ENCODE measurements around the gene KBTBD3. TPM values are rescaled to one million over a fixed set of nuclear protein-coding genes. Genes with fewer than 3 reads are reported as not detected.

The KBTBD3 gene
- total and polyA plus RNA-seq, 2 of the 4 experiments (the other 2 are of a cell fraction): 1.6 to 1.7 TPM

GRCh38 chr11:106014035-106014434 lies 63.1 kb downstream of the KBTBD3 start:
- Histone ChIP-seq H3K27ac (ENCODE audit: insufficient read depth, low read length) (no peak overlapping the region), H3K9me1 (ENCODE audit: insufficient read depth, low read length) (peaks cover 7% of the 10 kb centered on the region; the same call in 1 of the 2 replicates), H2BK20ac (ENCODE audit: low read depth, low read length) (no peak overlapping the region), H2AK5ac (ENCODE audit: low read depth, low read length) (no peak overlapping the region), H3K4ac (ENCODE audit: low read depth, low read length) (no peak overlapping the region), H3K4me3 (ENCODE audit: insufficient read depth, low read depth, low read length) (no peak overlapping the region), H3K18ac (ENCODE audit: low read depth, low read length) (no peak overlapping the region), H4K5ac (ENCODE audit: low read depth, low read length) (no peak overlapping the region), H4K20me1 (ENCODE audit: insufficient read depth, low read length) (peaks cover 5% of the 10 kb centered on the region; the same call in 1 of the 2 replicates), H2AFZ (replicated peaks; ENCODE audit: low read length, poor library complexity) (no peak overlapping the region), H3K27me3 (ENCODE audit: control insufficient read depth, insufficient read depth, low read length) (no peaks in the 10 kb centered on the region), H3K9me3 (ENCODE audit: control insufficient read depth, insufficient read depth, low read length) (no peaks in the 10 kb centered on the region), H3K56ac (ENCODE audit: extremely low read depth, insufficient read depth, low read length) (no peak overlapping the region), H3K4me1 (ENCODE audit: control insufficient read depth, insufficient read depth, low read length) (peaks cover 6% of the 10 kb centered on the region), H4K91ac (ENCODE audit: insufficient read depth, low read depth, low read length) (no peak overlapping the region), H2BK15ac (ENCODE audit: low read depth, low read length) (no peak overlapping the region), H2BK5ac (ENCODE audit: low read depth, low read length, poor library complexity, severe bottlenecking) (no peak overlapping the region), H3K9ac (ENCODE audit: low read depth, low read length) (no peak overlapping the region), H2AK9ac (replicated peaks; ENCODE audit: low read depth, low read length, poor library complexity) (no peak overlapping the region), H3K79me1 (ENCODE audit: low read depth in 1 of 2, low read length in 2 of 2) (peaks cover 32 to 69% of the 10 kb centered on the region in 2 experiments), H3K4me2 (ENCODE audit: low read depth, low read length) (no peak overlapping the region), H3K36me3 (ENCODE audit: control insufficient read depth, insufficient read depth, low read length) (peaks cover 14% of the 10 kb centered on the region), H3K23ac (ENCODE audit: low read depth, low read length) (no peak overlapping the region), H2BK120ac (ENCODE audit: low read depth, low read length) (no peak overlapping the region), H3K14ac (replicated peaks; ENCODE audit: low read depth, low read length) (no peak overlapping the region), H4K8ac (ENCODE audit: low read depth in 2 of 2, low read length in 2 of 2) (no peak overlapping the region)
- intact Hi-C loops (cut with micrococcal nuclease) (no loop called here), in situ Hi-C loops (cut with MboI; ENCODE audit: low sequenced_read_pairs) (no loop called here), dilution Hi-C loops (cut with HindIII; ENCODE audit: low sequenced_read_pairs, unreplicated experiment) (no loop called here)
- ChIA-PET CTCF (no interaction called here), POLR2A (ENCODE audit: unreplicated experiment) (no interaction called here)
- no peak for TF ChIP-seq BHLHE40 (IDR thresholded peaks at IDR 0.05; ENCODE audit: low read depth, low read length)
- no peak for TF ChIP-seq RAD21 (IDR thresholded peaks at IDR 0.05; ENCODE audit: low read length)
- TF ChIP-seq CHD1 (IDR thresholded peaks at IDR 0.05; ENCODE audit: low read depth, low read length): no peak
- TF ChIP-seq, protein P1, sequence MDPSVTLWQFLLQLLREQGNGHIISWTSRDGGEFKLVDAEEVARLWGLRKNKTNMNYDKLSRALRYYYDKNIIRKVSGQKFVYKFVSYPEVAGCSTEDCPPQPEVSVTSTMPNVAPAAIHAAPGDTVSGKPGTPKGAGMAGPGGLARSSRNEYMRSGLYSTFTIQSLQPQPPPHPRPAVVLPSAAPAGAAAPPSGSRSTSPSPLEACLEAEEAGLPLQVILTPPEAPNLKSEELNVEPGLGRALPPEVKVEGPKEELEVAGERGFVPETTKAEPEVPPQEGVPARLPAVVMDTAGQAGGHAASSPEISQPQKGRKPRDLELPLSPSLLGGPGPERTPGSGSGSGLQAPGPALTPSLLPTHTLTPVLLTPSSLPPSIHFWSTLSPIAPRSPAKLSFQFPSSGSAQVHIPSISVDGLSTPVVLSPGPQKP (IDR thresholded peaks at IDR 0.05; ENCODE audit: borderline replicate concordance, low read depth, low read length): no peak
- no peak for TF ChIP-seq NFE2L2 (IDR thresholded peaks at IDR 0.05; ENCODE audit: low read depth, low read length)
- TF ChIP-seq MXI1 (IDR thresholded peaks at IDR 0.05; ENCODE audit: borderline replicate concordance, low read depth, low read length): no peak
- TF ChIP-seq SMC3 (IDR thresholded peaks at IDR 0.05; ENCODE audit: low read depth, low read length): no peak
- TF ChIP-seq MAFK (IDR thresholded peaks at IDR 0.05; ENCODE audit: low read depth, low read length): no peak
- no peak for TF ChIP-seq USF2 (IDR thresholded peaks at IDR 0.05; ENCODE audit: low read depth, low read length)
- TF ChIP-seq FOS (IDR thresholded peaks at IDR 0.05; ENCODE audit: low read depth, low read length): no peak
- no peak for TF ChIP-seq CEBPB (IDR thresholded peaks at IDR 0.05; ENCODE audit: low read depth, low read length)
- no peak for DNase-seq
- BruUV-seq (replicated peaks): no TSS peak
- no peak for ATAC-seq (ENCODE audit: low read depth)
- no CpG with 5 or more reads among the region's 2 CpGs for WGBS, 2 experiments (ENCODE audit: extremely low coverage in 2 of 2, insufficient read length in 1 of 2)

Measured in IMR-90 (cell line).